ENCODE data around the gene TTLL10. TPM values are rescaled to one million over a fixed set of nuclear protein-coding genes. Genes with fewer than 3 reads are reported as not detected.

TTLL10 gene
- total RNA-seq, 4 donors from 2014 or later: 0.19 to 0.44 TPM; not detected in 2

- no peak overlapping the region for H3K27ac ChIP-seq
Observed at GRCh38 chr1:1153874-1154273, 19.8 kb upstream of the TTLL10 start.

GRCh38 chr1:1155258-1155657 lies 18.4 kb upstream of the TTLL10 start:
- H3K9me3 ChIP-seq: peaks cover 0 to 7% (median 5%) of the 10 kb centered on the region in 3 donors
- 77 to 78% methylated on average over 6 to 7 of the region's 10 CpGs for WGBS, 2 donors
- intact Hi-C loops (cut with DNase I): no loop called here
- H3K36me3 ChIP-seq: no peaks in the 10 kb centered on the region
- no peak overlapping the region for H3K4me3 ChIP-seq
- no peak for DNase-seq
- H3K4me1 ChIP-seq: peaks cover 13 to 28% (median 16%) of the 10 kb centered on the region in 3 donors
- TF ChIP-seq POLR2A (IDR thresholded peaks at IDR 0.05) (no peak), CTCF (IDR thresholded peaks at IDR 0.05) (no peak)
- no peak overlapping the region for H3K27ac ChIP-seq
- no peaks in the 10 kb centered on the region for H3K27me3 ChIP-seq

More at GRCh38 chr1:1153874-1154273, 19.8 kb upstream of the TTLL10 start:
- H3K9me3 ChIP-seq: peaks cover 0 to 7% (median 5%) of the 10 kb centered on the region in 3 donors
- H3K27me3 ChIP-seq: no peaks in the 10 kb centered on the region
- no peaks in the 10 kb centered on the region for H3K36me3 ChIP-seq
- no peak overlapping the region for H3K4me3 ChIP-seq
- TF ChIP-seq CTCF (IDR thresholded peaks at IDR 0.05) (no peak), POLR2A (IDR thresholded peaks at IDR 0.05) (no peak)
- WGBS, 2 donors: 34 to 36% methylated on average over 4 of the region's 4 CpGs
- intact Hi-C loops (cut with DNase I): no loop called here
- peaks cover 13 to 32% (median 18%) of the 10 kb centered on the region in 3 donors for H3K4me1 ChIP-seq
- no peak for DNase-seq

- Histone ChIP-seq H3K4me3 (no peak overlapping the region), H3K27ac (peak overlapping the region in 1 of 4 donors; percentile 99), H3K4me1 (peaks cover 13 to 24% (median 16%) of the 10 kb centered on the region in 3 donors), H3K36me3 (no peaks in the 10 kb centered on the region), H3K9me3 (peaks cover 0 to 7% (median 5%) of the 10 kb centered on the region in 3 donors), H3K27me3 (no peaks in the 10 kb centered on the region)
- TF ChIP-seq POLR2A (IDR thresholded peaks at IDR 0.05): no peak
- no peak for TF ChIP-seq CTCF (IDR thresholded peaks at IDR 0.05)
- WGBS, 2 donors: 76 to 81% methylated on average over 7 to 8 of the region's 26 CpGs
- no peak for DNase-seq
- intact Hi-C loops (cut with DNase I): no loop called here
Observed at GRCh38 chr1:1156140-1157032, 17.3 kb upstream of the TTLL10 start.

- no peak overlapping the region for H3K4me3 ChIP-seq
- TF ChIP-seq POLR2A (IDR thresholded peaks at IDR 0.05) (no peak), CTCF (IDR thresholded peaks at IDR 0.05) (no peak)
- no peaks in the 10 kb centered on the region for H3K27me3 ChIP-seq
- WGBS, 2 donors: 67 to 80% methylated on average over 1 to 2 of the region's 9 CpGs
- peaks cover 0 to 7% (median 5%) of the 10 kb centered on the region in 3 donors for H3K9me3 ChIP-seq
- intact Hi-C loops (cut with DNase I): no loop called here
- no peaks in the 10 kb centered on the region for H3K36me3 ChIP-seq
- H3K4me1 ChIP-seq: peaks cover 13 to 29% (median 18%) of the 10 kb centered on the region in 3 donors
- DNase-seq: no peak
- H3K27ac ChIP-seq: peak overlapping the region in 1 of 4 donors; percentile 99
Observed at GRCh38 chr1:1157033-1157365, 16.7 kb upstream of the TTLL10 start.

GRCh38 chr1:1157426-1157913 lies 16.2 kb upstream of the TTLL10 start:
- peak; percentile 28 for DNase-seq
- 0% methylated on average over 5 to 6 of the region's 29 CpGs for WGBS, 2 donors
- no peaks in the 10 kb centered on the region for H3K36me3 ChIP-seq
- intact Hi-C loops (cut with DNase I): no loop called here
- H3K27ac ChIP-seq: peak overlapping the region; percentile 88 to 99 (median 95)
- H3K4me3 ChIP-seq: peak overlapping the region; percentile 51 to 90 (median 60)
- H3K4me1 ChIP-seq: peaks cover 13 to 34% (median 22%) of the 10 kb centered on the region in 3 donors
- H3K9me3 ChIP-seq: peaks cover 0 to 4% (median 3%) of the 10 kb centered on the region in 3 donors
- no peak for TF ChIP-seq CTCF (IDR thresholded peaks at IDR 0.05)
- TF ChIP-seq POLR2A (IDR thresholded peaks at IDR 0.05): peak in 3 of 4 donors; percentile 39 to 81 (median 44)
- H3K27me3 ChIP-seq: peaks cover 0 to 2% (median 0%) of the 10 kb centered on the region in 4 donors

Measured in esophagus squamous epithelium (tissue), 5 donors.